ENCODE results near the gene MAPT. TPM values are rescaled to one million over a fixed set of nuclear protein-coding genes. Genes with fewer than 3 reads are reported as not detected.

MAPT gene
- polyA plus RNA-seq, 3 donors: 0.04 TPM; not detected in 2

DNA sequence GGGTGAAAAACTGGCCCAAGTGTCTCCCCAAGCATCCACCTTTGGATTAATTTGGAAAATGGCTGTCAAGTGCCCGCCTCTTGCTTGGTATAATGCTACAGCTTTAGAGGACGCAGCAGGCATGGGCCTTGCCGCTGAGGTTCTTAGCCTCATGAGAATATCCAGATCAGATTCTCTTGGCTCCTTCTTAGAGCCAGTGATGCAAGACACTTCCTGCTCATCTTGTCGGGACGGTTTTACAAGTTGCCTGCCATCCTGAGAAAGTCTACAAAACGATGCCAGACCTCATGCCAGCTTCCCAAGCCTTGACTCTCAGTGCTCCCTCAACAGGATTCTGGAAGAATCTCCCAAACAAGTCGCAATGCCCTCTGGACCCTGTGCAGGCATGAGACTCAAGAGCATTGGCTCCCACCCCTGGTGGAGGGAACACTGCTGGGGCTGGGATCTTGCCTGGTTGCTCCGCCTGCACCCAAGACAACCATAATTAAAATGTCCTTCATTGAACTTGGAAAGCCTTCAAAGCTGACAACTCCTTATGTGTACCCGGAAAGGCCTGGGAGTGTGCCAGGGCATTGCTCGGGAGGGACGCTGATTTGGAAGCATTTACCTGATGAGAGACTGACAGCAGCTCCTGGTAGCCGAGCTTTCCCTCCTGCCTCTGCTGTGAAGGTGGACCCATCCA, 78.9 kb downstream of the MAPT start:
- intact Hi-C loops (cut with micrococcal nuclease): no loop called here
- Histone ChIP-seq H3K4me2 (replicated peaks; ENCODE audit: extremely low read depth, low read length, poor library complexity, severe bottlenecking) (no peak overlapping the region), H3K4me3 (replicated peaks in 1 of 3; ENCODE audit: low read depth in 2 of 3, low read length in 3 of 3) (no peak overlapping the region), H3K4me1 (ENCODE audit: control insufficient read depth in 1 of 2, insufficient read depth in 2 of 2, low read length in 2 of 2) (no peaks in the 10 kb centered on the region), H3K79me2 (ENCODE audit: insufficient read depth, low read length) (no peaks in the 10 kb centered on the region), H3K9me3 (replicated peaks in 1 of 2; ENCODE audit: control insufficient read depth in 1 of 2, insufficient read depth in 1 of 2, low read length in 2 of 2) (no peaks in the 10 kb centered on the region), H3K27ac (ENCODE audit: low read depth in 1 of 2, low read length in 2 of 2) (no peak overlapping the region), H3K27me3 (ENCODE audit: control insufficient read depth in 2 of 2, insufficient read depth in 2 of 2, low read length in 2 of 2) (no peaks in the 10 kb centered on the region), H3K36me3 (replicated peaks in 1 of 2; ENCODE audit: control insufficient read depth in 1 of 2, insufficient read depth in 2 of 2, low read length in 2 of 2) (no peaks in the 10 kb centered on the region), H3K9ac (ENCODE audit: insufficient read depth, low read length, poor library complexity, severe bottlenecking) (no peak overlapping the region), H4K20me1 (ENCODE audit: insufficient read depth, low read length) (no peaks in the 10 kb centered on the region), H2AFZ (ENCODE audit: insufficient read depth, low read depth, low read length, poor library complexity, severe bottlenecking) (no peak overlapping the region)
- no peaks in the 10 kb centered on the region for H3K36me3 Mint-ChIP-seq
- peak overlapping the region in 1 of 7 donors; percentile 45 for H3K27ac Mint-ChIP-seq
- WGBS (ENCODE audit: insufficient coverage): 91% methylated on average over 10 of the region's 12 CpGs
- DNase-seq: no peak
- peaks cover 0 to 6% (median 4%) of the 10 kb centered on the region in 7 donors for H3K9me3 Mint-ChIP-seq
- TF ChIP-seq, protein P1, sequence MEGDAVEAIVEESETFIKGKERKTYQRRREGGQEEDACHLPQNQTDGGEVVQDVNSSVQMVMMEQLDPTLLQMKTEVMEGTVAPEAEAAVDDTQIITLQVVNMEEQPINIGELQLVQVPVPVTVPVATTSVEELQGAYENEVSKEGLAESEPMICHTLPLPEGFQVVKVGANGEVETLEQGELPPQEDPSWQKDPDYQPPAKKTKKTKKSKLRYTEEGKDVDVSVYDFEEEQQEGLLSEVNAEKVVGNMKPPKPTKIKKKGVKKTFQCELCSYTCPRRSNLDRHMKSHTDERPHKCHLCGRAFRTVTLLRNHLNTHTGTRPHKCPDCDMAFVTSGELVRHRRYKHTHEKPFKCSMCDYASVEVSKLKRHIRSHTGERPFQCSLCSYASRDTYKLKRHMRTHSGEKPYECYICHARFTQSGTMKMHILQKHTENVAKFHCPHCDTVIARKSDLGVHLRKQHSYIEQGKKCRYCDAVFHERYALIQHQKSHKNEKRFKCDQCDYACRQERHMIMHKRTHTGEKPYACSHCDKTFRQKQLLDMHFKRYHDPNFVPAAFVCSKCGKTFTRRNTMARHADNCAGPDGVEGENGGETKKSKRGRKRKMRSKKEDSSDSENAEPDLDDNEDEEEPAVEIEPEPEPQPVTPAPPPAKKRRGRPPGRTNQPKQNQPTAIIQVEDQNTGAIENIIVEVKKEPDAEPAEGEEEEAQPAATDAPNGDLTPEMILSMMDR (IDR thresholded peaks at IDR 0.05): no peak
- peaks cover 4 to 7% (median 6%) of the 10 kb centered on the region in 3 donors for H3K27me3 Mint-ChIP-seq (ENCODE audit: low read depth in 3 of 3)
- no peak overlapping the region for H3K4me3 Mint-ChIP-seq
- no peaks in the 10 kb centered on the region for H3K4me1 Mint-ChIP-seq

DNA sequence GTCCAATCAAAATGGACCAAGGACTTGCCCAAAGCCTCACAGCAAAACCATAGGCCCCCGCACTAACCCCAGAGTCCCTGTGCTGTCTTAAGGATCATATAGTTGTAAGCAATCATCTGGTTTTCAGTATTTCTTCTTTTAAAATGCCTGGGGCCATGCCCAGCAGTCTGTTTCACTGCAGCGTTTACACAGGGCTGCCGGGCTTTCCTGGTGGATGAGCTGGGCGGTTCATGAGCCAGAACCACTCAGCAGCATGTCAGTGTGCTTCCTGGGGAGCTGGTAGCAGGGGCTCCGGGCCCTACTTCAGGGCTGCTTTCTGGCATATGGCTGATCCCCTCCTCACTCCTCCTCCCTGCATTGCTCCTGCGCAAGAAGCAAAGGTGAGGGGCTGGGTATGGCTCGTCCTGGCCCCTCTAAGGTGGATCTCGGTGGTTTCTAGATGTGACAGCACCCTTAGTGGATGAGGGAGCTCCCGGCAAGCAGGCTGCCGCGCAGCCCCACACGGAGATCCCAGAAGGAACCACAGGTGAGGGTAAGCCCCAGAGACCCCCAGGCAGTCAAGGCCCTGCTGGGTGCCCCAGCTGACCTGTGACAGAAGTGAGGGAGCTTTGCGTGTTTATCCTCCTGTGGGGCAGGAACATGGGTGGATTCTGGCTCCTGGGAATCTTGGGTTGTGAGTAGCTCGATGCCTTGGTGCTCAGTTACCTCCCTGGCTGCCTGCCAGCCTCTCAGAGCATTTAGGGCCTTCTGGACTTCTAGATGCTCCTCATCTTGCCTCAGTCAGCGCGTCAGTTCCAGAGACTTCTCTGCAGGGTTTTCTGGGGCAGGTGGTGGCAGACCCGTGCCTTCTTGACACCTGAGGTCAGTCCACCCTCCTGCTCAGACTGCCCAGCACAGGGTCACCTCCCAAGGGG, 79.8 kb downstream of the MAPT start:
- Mint-ChIP-seq H3K27me3 (ENCODE audit: low read depth in 3 of 3) (peaks cover 2 to 6% (median 4%) of the 10 kb centered on the region in 3 donors), H3K9me3 (peaks cover 0 to 6% (median 4%) of the 10 kb centered on the region in 7 donors), H3K4me3 (no peak overlapping the region), H3K4me1 (no peaks in the 10 kb centered on the region), H3K27ac (no peak overlapping the region), H3K36me3 (no peaks in the 10 kb centered on the region)
- Histone ChIP-seq H3K4me2 (replicated peaks; ENCODE audit: extremely low read depth, low read length, poor library complexity, severe bottlenecking) (no peak overlapping the region), H3K4me3 (replicated peaks in 1 of 3; ENCODE audit: low read depth in 2 of 3, low read length in 3 of 3) (no peak overlapping the region), H3K4me1 (ENCODE audit: control insufficient read depth in 1 of 2, insufficient read depth in 2 of 2, low read length in 2 of 2) (no peaks in the 10 kb centered on the region), H3K27me3 (ENCODE audit: control insufficient read depth in 2 of 2, insufficient read depth in 2 of 2, low read length in 2 of 2) (no peaks in the 10 kb centered on the region), H4K20me1 (ENCODE audit: insufficient read depth, low read length) (no peaks in the 10 kb centered on the region), H3K79me2 (ENCODE audit: insufficient read depth, low read length) (no peaks in the 10 kb centered on the region), H3K27ac (ENCODE audit: low read depth in 1 of 2, low read length in 2 of 2) (no peak overlapping the region), H3K9me3 (replicated peaks in 1 of 2; ENCODE audit: control insufficient read depth in 1 of 2, insufficient read depth in 1 of 2, low read length in 2 of 2) (no peaks in the 10 kb centered on the region), H3K9ac (ENCODE audit: insufficient read depth, low read length, poor library complexity, severe bottlenecking) (no peak overlapping the region), H2AFZ (ENCODE audit: insufficient read depth, low read depth, low read length, poor library complexity, severe bottlenecking) (no peak overlapping the region), H3K36me3 (replicated peaks in 1 of 2; ENCODE audit: control insufficient read depth in 1 of 2, insufficient read depth in 2 of 2, low read length in 2 of 2) (no peaks in the 10 kb centered on the region)
- TF ChIP-seq, protein P1 (IDR thresholded peaks at IDR 0.05): no peak
- WGBS (ENCODE audit: insufficient coverage): 95% methylated on average over 14 of the region's 17 CpGs
- intact Hi-C loops (cut with micrococcal nuclease): no loop called here
- no peak for DNase-seq
